AML-193 (cell line): ENCODE results near the gene TRMT10A.
"Not testable (repeated sequence)": the region's sequence is repeated elsewhere in the genome, so short reads cannot be mapped to it uniquely, and the experiment has no call there.

Experiments
- DNase-seq, 2 experiments: peaks; one replicate each; lab custom pipeline; 2025; lab: John Stamatoyannopoulos, UW

TRMT10A gene

DNA sequence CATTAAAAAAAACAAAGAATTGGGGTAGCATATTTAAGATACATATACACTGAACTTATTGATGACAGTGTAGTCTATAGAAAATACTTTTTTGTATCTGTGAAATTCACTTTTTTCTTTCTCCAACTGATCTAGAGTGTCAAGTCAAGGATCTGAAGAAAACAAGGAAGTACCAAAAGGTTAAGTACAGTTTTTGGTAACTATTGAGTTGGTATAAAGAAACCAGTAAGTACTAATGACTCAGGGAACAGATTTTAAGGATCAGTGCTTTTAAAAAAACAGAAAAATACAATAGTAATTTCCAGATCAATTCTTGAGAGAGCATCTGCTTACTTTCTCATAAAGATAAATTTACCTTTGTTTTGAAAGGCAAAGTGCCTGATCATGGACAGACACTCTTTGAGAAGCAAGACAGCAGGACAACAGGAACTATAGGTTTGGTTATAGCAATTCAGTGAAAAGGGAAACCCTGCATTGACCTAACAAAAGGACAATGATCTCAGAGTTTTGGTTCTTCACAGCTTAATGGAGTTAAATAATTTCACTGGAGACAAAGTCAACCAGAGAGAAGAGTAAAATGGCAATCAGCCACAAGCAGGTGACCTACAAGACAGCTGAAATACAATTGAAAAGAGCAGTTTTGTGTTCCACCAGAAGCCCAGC lies 23.4 kb downstream of the TRMT10A start:
- DNase-seq = no peak

DNA sequence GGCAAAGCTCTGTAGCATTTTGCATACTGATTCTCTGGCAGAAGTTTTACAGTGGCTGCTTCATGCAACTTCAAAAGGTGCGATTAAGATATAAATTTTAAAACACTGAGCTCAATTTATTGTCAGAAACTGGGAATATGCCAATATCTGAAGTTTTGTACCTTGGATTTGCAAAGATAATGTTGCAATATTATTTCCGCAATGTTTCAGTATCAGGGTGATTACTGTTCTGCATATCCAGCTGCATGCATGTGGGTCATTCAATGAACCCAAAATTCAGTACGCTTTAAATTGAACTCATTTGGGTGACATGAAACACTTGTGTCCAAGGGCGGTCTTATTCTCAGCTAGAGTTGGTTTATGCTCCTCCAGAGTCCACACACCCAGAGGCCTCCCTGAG lies 26.2 kb downstream of the TRMT10A start:
- no peak for DNase-seq

DNA sequence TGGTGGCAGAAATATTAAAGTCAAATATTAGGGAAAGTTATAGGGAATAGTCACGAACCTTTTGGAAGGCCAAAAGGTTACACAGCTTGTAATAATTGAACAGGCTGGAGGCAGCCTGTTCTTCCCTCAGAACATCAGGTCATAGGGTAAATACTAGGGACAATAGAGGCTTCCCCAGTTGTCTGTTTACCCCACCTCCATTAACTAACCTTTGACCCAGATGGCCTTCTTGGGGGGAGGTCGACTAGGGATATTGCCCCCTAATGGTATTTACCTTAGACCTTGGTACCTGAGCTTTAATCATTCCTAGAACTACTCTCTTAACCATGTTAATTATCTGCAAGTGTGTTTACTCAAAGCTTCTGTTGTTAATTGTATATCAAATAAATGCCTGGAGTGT lies 27.0 kb downstream of the TRMT10A start:
- no peak for DNase-seq

DNA sequence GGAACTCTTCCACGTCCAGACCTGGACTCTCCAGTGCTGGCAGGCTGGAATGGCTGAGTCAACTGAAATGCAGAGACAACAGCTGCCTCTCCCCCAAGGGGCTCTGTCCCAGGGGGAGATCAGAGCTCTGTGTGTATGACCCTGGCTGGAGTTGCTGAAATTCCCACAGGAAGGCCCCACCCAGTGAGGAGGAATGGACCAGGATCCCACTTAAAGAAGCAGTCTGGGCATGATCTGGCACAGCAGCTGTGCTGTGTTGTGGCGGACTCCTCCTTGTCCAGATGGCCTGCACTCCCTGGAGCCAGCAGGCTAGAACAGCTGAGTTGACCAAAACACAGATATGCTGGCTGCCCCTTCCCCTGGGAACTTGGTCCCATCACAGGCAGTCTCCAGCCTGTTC lies 27.6 kb downstream of the TRMT10A start:
- DNase-seq = no peak

DNA sequence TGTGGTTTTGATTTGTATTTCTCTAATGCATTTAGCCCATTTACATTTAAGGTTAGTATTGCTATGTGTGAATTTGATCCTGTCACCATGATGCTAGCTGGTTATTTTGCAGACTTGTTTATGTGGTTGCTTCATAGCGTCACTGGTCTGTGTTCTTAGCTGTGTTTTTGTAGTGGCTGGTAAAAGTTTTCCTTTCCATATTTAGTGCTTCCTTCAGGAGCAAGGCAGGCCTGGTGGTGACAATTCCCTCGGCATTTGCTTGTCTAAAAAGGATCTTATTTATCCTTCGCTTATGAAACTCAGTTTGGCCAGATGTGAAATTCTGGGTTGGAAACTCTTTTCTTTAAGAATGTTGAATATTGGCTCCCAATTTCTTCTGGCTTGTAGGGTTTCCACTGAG lies 29.1 kb downstream of the TRMT10A start:
- DNase-seq = not testable (repeated sequence)

DNA sequence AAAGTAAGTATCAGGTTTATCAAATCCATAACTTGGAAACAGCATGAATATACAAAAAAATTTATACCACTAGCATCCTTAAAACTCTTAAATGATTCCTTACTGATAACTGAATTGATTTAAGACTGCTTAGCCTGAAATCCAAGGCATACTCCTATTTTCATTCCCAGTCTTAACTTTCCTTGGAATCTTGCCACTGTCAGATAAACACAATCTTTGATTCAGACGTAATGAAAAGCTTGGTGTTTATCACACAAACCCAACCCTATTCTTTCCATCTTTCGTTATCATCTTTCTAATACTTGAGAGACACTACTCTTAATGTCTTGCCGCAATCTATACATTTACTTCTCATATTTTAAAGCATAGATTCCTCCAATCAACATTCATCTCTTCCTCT lies 33.9 kb downstream of the TRMT10A start:
- DNase-seq = no peak

DNA sequence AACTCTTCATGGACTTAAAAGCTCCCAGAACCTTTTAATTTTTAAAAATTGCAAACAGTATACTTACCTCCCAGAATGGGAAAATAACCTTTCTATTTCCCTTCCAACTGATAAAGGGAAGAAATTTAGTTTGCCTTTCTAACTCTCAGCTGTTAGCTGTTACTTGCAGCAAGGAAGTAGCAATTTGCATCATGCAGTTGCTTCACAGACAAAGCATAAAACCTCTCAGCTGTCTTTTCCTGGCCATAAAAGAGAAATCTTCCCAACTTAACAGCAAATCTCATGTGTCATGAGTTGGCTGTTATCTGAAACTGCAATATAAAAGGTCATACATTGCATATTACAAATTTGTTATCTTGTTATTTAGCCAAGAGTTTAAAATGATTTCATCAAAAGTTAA lies 34.6 kb downstream of the TRMT10A start:
- DNase-seq = no peak

DNA sequence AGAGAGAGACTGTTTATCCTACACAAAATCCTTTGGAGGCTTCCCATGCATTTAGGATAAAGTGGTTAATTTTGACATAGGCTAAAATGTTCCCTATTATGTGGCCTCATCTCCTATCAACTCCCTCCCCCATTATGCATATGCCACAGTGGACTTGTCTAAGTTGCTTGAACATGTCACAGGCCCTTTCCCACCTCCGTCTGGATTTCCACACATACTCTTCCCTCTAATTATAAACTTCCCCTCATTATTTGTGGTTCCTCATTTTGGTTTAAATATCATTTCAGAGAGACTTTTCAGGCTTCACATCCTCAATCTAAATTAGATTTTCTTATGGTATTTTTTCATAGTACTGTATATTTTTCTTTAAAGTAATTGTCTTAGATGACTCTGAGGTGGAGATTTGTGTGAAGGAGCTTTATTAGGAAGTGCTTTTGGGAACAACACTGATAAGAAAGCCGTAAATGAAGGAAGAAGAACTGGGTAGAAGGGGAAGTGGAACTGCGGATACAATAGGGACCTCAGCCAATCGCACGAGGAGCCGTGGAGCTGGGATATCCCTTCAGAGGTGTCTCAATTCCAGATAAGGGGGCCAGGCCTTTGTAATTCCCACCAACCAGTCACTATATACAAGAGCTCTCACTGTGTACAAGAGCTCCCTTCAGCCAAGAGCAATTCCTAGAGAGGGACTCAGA lies 45.1 kb downstream of the TRMT10A start:
- DNase-seq = no peak

DNA sequence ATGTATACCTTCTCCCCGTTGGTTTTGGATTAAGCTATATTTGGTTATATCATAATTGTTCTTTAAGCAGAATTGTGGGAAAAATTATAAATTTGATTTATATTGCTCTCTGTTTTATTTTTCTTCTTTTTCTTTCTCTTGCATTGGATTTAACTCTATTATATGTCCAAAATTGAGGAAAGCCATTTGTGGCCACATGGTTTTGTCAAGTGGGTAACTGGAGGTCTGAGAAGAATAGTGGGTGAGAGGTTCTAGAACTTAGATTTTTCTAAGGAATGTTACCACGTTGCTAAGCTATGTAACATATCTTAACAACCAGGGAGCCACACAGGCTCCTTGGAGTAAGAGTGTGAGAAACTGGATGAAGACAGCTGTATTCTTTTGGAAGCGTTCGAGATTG lies 53.1 kb downstream of the TRMT10A start, which contains the start of gene C4orf17:
TSS of gene C4orf17 (plus strand) at position 301 of the 400 bp plus-strand sequence. CDS start 2,061 bp downstream, outside the sequence.
- DNase-seq = no peak

DNA sequence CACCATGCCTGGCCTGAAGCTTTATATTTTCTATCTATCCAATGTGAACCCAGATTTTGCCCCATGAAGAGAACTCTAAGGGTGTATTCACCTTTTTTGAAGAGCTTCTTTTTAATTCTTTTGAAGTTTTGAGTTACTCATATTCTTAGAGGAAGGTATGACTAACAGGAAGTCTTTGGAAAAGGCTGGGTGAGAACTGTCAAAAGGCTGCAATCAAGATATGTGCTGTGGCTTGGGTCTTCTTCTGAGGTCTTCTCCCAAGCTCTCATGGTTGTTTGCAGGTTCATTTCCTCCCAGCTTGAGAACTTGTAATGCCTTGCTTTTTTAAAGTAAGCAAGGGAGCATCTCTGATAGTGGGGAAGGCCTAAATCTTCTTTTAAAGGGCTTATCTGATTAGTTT lies 56.1 kb downstream of the TRMT10A start:
- no peak for DNase-seq

DNA sequence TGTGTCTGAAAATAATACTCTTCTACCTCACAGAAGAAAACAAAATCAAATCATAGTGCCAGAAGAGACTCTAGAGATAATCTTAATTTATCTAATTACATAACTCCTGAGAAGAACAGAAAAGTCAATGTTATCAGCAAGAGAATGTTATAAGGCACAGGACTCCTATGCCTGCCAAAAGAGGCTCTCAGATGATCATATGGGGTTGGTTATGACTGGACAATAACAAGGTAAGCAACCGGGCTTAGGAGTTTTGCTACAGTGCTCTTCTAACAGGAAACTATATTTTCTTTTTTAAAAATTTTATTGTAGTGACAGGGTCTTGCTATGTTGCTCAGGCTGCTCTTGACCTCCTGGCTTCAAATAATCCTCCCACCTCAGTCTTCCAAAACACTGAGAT lies 56.5 kb downstream of the TRMT10A start:
- no peak for DNase-seq

DNA sequence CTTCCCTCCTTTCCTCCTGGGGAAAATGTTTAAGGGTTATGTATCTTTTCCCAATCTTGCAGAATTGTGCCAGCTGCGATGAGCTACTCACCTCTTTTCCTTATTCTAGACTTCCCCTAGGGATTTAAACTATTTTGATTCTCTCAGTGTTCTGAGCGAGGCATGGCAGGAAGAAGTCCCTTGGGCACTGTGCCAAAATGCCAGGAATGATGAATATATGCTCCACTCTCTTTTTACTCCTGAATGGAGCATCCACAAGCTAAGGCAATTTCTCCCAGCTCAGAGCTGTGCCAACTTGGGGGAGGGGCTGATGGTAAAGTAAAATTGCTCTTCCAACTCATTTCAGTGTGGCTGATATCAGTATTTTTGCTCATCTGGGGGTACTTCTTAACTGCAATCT lies 57.1 kb downstream of the TRMT10A start:
- no peak for DNase-seq

DNA sequence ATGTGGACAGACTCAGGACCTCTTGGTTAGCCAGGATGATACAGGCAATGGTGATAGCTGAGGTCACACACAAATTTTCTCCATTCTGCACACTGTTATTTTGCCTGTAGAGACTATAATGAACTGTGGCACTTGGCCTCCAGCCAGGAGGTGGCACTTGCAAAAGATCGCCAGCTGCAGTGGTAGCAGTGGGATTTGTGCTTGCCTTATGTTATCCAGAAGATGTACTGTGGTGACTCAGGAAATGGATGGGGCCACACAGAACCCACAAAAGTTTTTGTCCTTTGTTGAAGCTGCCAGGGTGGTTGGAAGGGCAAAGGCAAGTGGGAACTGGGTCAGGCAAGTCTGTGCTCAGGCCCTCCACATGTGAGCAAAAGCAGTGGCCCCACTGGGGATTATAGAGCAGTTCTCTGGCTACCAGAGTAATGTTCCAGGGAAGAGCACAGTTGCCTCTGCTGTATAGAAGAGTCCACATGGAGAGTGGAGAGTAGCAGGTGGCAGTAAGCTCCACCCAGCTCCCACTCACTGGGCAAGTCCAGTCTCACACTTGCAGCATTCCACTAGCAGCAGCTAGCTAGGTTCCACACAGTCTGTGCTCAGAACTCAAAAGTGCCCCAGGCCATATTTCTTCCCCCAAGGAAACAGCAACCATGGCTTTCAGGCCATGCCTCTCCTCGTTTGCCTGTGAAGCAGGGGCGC lies 58.9 kb downstream of the TRMT10A start:
- no peak for DNase-seq
